Transverse colon (tissue), 4 donors: ENCODE data around the gene TMEM43.

ENCODE experiments used
- CTCF ChIP-seq, 5 experiments: fragments of 200-600 bp in 3 of 5; fragments of 450-650 bp in 2 of 5; sonication (generic) in 3 of 5; IDR thresholded peaks; 1 replicate in 2 of 5; 2 replicates in 3 of 5; pipeline ENCODE4 v1.5.1; 2016 to 2017; ENCODE audit warnings: antibody characterized with exemption in 5 of 5, inconsistent platforms in 3 of 5, mild to moderate bottlenecking in 2 of 5, moderate library complexity in 1 of 5
- POLR2A ChIP-seq: fragments of 450-650 bp; IDR thresholded peaks from one replicate; pipeline ENCODE4 v1.6.1; 2016; ENCODE audit warnings: antibody characterized with exemption, mild to moderate bottlenecking, moderate library complexity
- POLR2AphosphoS5 ChIP-seq, 3 donors: sonication (generic); formaldehyde crosslinking; IDR thresholded peaks; one replicate each; pipeline ENCODE4 v1.6.1; 2016; ENCODE audit warnings: antibody characterized with exemption in 3 of 3

DNA sequence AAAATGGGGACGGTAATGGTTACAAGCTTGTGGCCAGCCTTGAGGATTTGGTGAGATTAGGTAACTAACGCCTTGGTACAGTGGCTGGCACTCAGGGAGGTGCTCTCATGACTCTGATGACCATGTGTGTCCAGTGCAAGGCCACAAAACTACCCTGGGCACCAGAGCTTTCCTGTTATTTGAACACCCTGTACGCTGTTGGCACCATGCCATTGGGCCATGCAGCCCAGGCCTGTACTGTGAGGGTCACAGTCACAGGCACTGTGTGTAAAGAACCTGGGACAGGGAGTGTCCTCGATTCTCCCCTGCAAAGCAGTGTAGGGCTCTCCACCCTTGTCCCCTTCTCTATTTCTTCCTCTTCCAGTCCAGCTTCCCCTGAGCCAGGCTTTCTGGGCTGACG, 6.3 kb downstream of the TMEM43 start:
- no peak for TF ChIP-seq POLR2A
- TF ChIP-seq CTCF (IDR thresholded peaks at IDR 0.05) = no peak
- no peak for TF ChIP-seq POLR2AphosphoS5 (IDR thresholded peaks at IDR 0.05)
